ENCODE measurements around the gene MRPL33. TPM values are rescaled to one million over a fixed set of nuclear protein-coding genes. Genes with fewer than 3 reads are reported as not detected.
A peak's percentile ranks its signal among the peaks of the same experiment; 100 is the strongest.

The MRPL33 gene
- total and polyA plus RNA-seq, 2 of the 13 experiments (the other 11 are each of a cell fraction or from before 2014, with no cell fraction given) = 69.7 to 218 TPM

DNA sequence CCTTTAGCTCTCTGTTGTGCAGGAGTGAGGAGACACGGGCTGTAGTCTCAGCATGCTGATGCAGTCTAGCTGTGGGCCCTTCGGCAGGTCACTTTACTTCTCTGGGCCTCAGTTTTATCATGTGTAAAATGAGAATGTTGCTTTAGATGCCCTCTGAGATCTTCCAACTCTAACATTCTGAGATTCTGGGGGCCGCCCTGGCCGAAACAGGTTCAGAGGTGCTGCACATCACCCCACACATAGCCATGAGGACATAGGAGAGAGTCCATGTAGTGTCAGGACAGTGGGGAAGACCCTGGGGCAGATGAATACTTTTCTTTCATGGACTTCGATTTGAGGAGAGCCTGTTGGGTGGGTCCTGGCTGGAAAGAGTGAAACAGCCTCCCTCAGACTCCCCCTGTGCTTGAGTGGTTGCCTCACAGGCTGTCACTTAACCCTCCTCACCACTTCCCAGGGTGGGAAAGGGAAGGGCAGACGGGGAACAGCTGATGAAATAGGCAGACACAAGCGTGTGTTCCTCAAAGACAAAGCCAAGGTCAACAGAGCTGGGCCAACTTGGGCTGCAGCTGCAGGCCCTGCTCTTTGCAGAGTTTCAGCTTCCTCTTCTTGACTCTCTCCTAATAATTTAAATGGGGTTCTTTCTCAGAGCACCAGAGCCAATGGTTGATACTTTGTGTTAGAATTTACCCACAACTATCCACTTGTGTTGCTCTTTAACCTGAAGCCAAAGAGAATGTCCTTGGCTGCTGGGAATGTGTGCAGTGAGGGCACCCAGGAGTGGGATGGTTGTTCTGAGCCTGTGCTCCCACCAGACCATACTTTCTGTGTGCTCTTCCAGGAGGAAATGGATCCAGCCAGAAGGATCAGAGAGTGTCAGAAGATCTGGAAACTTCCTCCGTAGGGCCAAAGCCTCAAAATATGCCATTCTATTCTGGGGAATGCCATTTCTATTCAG lies 14.7 kb upstream of the MRPL33 start (continued):
- TF ChIP-seq ZNF556 (CRISPR knock-in tag; IDR thresholded peaks at IDR 0.05; ENCODE audit: borderline replicate concordance) (no peak), SP4 (CRISPR knock-in tag; IDR thresholded peaks at IDR 0.05) (no peak), POLR2AphosphoS5 (IDR thresholded peaks at IDR 0.05; ENCODE audit: low read depth, low read length) (0 out of 2 replicates have a peak, but pooled peaks have one; percentile 20), NR2F1 (CRISPR knock-in tag; IDR thresholded peaks at IDR 0.05) (no peak), XRCC5 (optimal IDR thresholded peaks at IDR 0.05; ENCODE audit: low read length) (no peak), TOE1 (CRISPR knock-in tag; IDR thresholded peaks at IDR 0.05) (no peak), HDAC2 (CRISPR knock-in tag; IDR thresholded peaks at IDR 0.05) (no peak), ZNF790 (CRISPR knock-in tag; IDR thresholded peaks at IDR 0.05; ENCODE audit: borderline replicate concordance) (no peak), ZNF768 (CRISPR knock-in tag; IDR thresholded peaks at IDR 0.05) (0 out of 2 replicates have a peak, but pooled peaks have one; percentile 8), PPARG (CRISPR knock-in tag; conservative IDR thresholded peaks at IDR 0.05) (no peak), ZNF343 (CRISPR knock-in tag; IDR thresholded peaks at IDR 0.05) (no peak), ZNF569 (CRISPR knock-in tag; IDR thresholded peaks at IDR 0.05; ENCODE audit: borderline replicate concordance) (no peak), EP300 (IDR thresholded peaks at IDR 0.05; ENCODE audit: low read depth in 2 of 2, low read length in 2 of 2) (no peak), EP300 (CRISPR knock-in tag; IDR thresholded peaks at IDR 0.05; ENCODE audit: borderline replicate concordance) (0 out of 2 replicates have a peak, but pooled peaks have one; percentile 22), ZNF841 (CRISPR knock-in tag; IDR thresholded peaks at IDR 0.05; ENCODE audit: borderline replicate concordance) (no peak), SRSF1 (optimal IDR thresholded peaks at IDR 0.05; ENCODE audit: low read depth, low read length) (no peak), TRIM24 (CRISPR knock-in tag; IDR thresholded peaks at IDR 0.05) (no peak), ZNF747 (CRISPR knock-in tag; IDR thresholded peaks at IDR 0.05; ENCODE audit: borderline replicate concordance) (no peak), MIXL1 (CRISPR knock-in tag; IDR thresholded peaks at IDR 0.05) (no peak), PAWR (CRISPR knock-in tag; IDR thresholded peaks at IDR 0.05; ENCODE audit: borderline replicate concordance) (no peak), ZNF12 (CRISPR knock-in tag; IDR thresholded peaks at IDR 0.05) (no peak), MEIS2 (CRISPR knock-in tag; IDR thresholded peaks at IDR 0.05) (no peak), ZFP37 (CRISPR knock-in tag; IDR thresholded peaks at IDR 0.05; ENCODE audit: borderline replicate concordance) (no peak), KLF11 (CRISPR knock-in tag; IDR thresholded peaks at IDR 0.05) (no peak), PAF1 (CRISPR knock-in tag; IDR thresholded peaks at IDR 0.05) (no peak), FLYWCH1 (CRISPR knock-in tag; IDR thresholded peaks at IDR 0.05) (no peak), LCORL (IDR thresholded peaks at IDR 0.05) (no peak), LCORL (CRISPR knock-in tag; IDR thresholded peaks at IDR 0.05) (no peak), MTA1 (CRISPR knock-in tag; IDR thresholded peaks at IDR 0.05; ENCODE audit: borderline replicate concordance) (no peak), ZSCAN25 (CRISPR knock-in tag; IDR thresholded peaks at IDR 0.05) (no peak)
- TF ChIP-seq, protein P1, sequence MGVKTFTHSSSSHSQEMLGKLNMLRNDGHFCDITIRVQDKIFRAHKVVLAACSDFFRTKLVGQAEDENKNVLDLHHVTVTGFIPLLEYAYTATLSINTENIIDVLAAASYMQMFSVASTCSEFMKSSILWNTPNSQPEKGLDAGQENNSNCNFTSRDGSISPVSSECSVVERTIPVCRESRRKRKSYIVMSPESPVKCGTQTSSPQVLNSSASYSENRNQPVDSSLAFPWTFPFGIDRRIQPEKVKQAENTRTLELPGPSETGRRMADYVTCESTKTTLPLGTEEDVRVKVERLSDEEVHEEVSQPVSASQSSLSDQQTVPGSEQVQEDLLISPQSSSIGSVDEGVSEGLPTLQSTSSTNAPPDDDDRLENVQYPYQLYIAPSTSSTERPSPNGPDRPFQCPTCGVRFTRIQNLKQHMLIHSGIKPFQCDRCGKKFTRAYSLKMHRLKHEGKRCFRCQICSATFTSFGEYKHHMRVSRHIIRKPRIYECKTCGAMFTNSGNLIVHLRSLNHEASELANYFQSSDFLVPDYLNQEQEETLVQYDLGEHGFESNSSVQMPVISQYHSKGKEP (CRISPR knock-in tag; IDR thresholded peaks at IDR 0.05) = no peak
- TF ChIP-seq, protein P2, sequence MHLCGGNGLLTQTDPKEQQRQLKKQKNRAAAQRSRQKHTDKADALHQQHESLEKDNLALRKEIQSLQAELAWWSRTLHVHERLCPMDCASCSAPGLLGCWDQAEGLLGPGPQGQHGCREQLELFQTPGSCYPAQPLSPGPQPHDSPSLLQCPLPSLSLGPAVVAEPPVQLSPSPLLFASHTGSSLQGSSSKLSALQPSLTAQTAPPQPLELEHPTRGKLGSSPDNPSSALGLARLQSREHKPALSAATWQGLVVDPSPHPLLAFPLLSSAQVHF (CRISPR knock-in tag; IDR thresholded peaks at IDR 0.05) = no peak
